GM12878 (cell line): ENCODE measurements around the gene IFITM2. TPM values are rescaled to one million over a fixed set of nuclear protein-coding genes. Genes with fewer than 3 reads are reported as not detected.

Experiments
- ATAC-seq: fragments of 200-7000 bp; cut with Tn5 transposase; 3 replicates; pipeline ENCODE4 v1.9.1; 2020; ENCODE audit warnings: mild to moderate bottlenecking, moderate library complexity
- BruUV-seq: library from RNA; stranded (reverse); fragments of 400-500 nt; replicated peaks from 2 replicates; lab custom pipeline; 2021; lab: Mats Ljungman, UMichigan
- CTCF ChIA-PET: fragments of 300-600 bp; sonication (Branson Sonifier 250); formaldehyde crosslinking; extraction: SDS; loops from one replicate; lab custom pipeline; 2021; ENCODE audit warnings: inconsistent platforms; lab: Yijun Ruan, JAX
- POLR2A ChIA-PET: fragments of 350-600 bp; formaldehyde crosslinking; extraction: SDS; loops from one replicate; lab custom pipeline; 2021; ENCODE audit warnings: inconsistent platforms; lab: Charles Lee
- RAD21 ChIA-PET: fragments of 300-600 bp; sonication (Branson Sonifier 250); formaldehyde crosslinking; loops from one replicate; lab custom pipeline; 2023; ENCODE audit warnings: antibody characterized with exemption; ENCODE audit not compliant: unreplicated experiment; lab: Charles Lee
- SMC1A ChIA-PET: fragments of 300-600 bp; sonication (Branson Sonifier 250); formaldehyde crosslinking; loops from one replicate; lab custom pipeline; 2023; ENCODE audit not compliant: unreplicated experiment, uncharacterized antibody; lab: Charles Lee
- DNase-seq: peaks from one replicate; pipeline ENCODE4 v3.0.0-alpha.2; 2011; ENCODE audit warnings: low read depth, low spot score
- FAIRE-seq: peaks from 3 replicates; lab custom pipeline; 2011; peaks lifted over from hg19 to GRCh38; lab: Jason Lieb, UNC
- H2AFZ ChIP-seq: 2 replicates; pipeline ENCODE4 v1.6.0; 2011; ENCODE audit warnings: low read depth, low read length, control low read depth; ENCODE audit not compliant: control insufficient read depth
- H3K27ac ChIP-seq: 2 replicates; pipeline ENCODE4 v1.5.1; 2011; ENCODE audit warnings: control low read depth; ENCODE audit not compliant: control insufficient read depth, insufficient read depth
- H3K27me3 ChIP-seq, 2 experiments: replicated peaks in 1 of 2; 2 replicates each; pipeline versions ENCODE4 v1.6.0 to v1.6.1; 2011; ENCODE audit warnings: low read length in 1 of 2; ENCODE audit not compliant: control insufficient read depth in 2 of 2, insufficient read depth in 2 of 2
- H3K36me3 ChIP-seq, 2 experiments: 2 replicates each; pipeline ENCODE4 v1.5.1; 2011; ENCODE audit warnings: low read length in 1 of 2; ENCODE audit not compliant: control insufficient read depth in 2 of 2, insufficient read depth in 2 of 2
- H3K4me1 ChIP-seq: 2 replicates; pipeline ENCODE4 v1.6.1; 2011; ENCODE audit warnings: mild to moderate bottlenecking, low read length, moderate library complexity, mixed read lengths; ENCODE audit not compliant: control insufficient read depth, insufficient read depth
- H3K4me2 ChIP-seq: 2 replicates; pipeline ENCODE4 v1.6.0; 2011; ENCODE audit warnings: control low read depth; ENCODE audit not compliant: control insufficient read depth, insufficient read depth
- H3K4me3 ChIP-seq: fragments of 200-600 bp; sonication (generic); 2 replicates; pipeline ENCODE4 v1.5.1; 2016
- H3K79me2 ChIP-seq: 2 replicates; pipeline ENCODE4 v1.6.0; 2011; ENCODE audit warnings: low read length; ENCODE audit not compliant: control insufficient read depth, insufficient read depth
- H3K9ac ChIP-seq: 2 replicates; pipeline ENCODE4 v1.8.0; 2011; ENCODE audit warnings: low read length, control low read depth, mixed read lengths; ENCODE audit not compliant: control insufficient read depth, insufficient read depth
- H3K9me3 ChIP-seq: replicated peaks from 3 replicates; pipeline ENCODE4 v1.5.1; 2011; ENCODE audit warnings: mild to moderate bottlenecking, low read length; ENCODE audit not compliant: control insufficient read depth, insufficient read depth
- H4K20me1 ChIP-seq: 2 replicates; pipeline ENCODE4 v1.6.0; 2011; ENCODE audit not compliant: control insufficient read depth, insufficient read depth
- ASH2L ChIP-seq: fragments of 300-600, 200-600 bp; sonication (generic); IDR thresholded peaks from 2 replicates; pipeline ENCODE4 v1.6.1; 2017; ENCODE audit warnings: low read depth, mild to moderate bottlenecking, borderline replicate concordance
- ATF3 ChIP-seq: IDR thresholded peaks from 2 replicates; pipeline ENCODE4 v1.6.1; 2011; ENCODE audit warnings: low read depth, mild to moderate bottlenecking, low read length, moderate library complexity, borderline replicate concordance; ENCODE audit errors: extremely low read depth
- BRCA1 ChIP-seq: IDR thresholded peaks from 2 replicates; pipeline ENCODE4 v1.6.1; 2011; ENCODE audit warnings: low read depth, low read length, improper control_type of control experiment
- HDAC2 ChIP-seq: fragments of 200-600 bp; sonication (generic); IDR thresholded peaks from 2 replicates; pipeline ENCODE4 v1.6.1; 2017
- HSF1 ChIP-seq: fragments of 150-350 bp; IDR thresholded peaks from 2 replicates; pipeline ENCODE4 v1.6.1; 2014; ENCODE audit warnings: mild to moderate bottlenecking, low read depth, low read length
- IRF5 ChIP-seq: fragments of 450-650 bp; IDR thresholded peaks from 2 replicates; pipeline ENCODE4 v1.6.1; 2017; ENCODE audit warnings: borderline replicate concordance
- MEF2B ChIP-seq: fragments of 450-650 bp; IDR thresholded peaks from 2 replicates; pipeline ENCODE4 v1.6.1; 2018; ENCODE audit warnings: mild to moderate bottlenecking, moderate library complexity; ENCODE audit not compliant: partially characterized antibody, poor library complexity, severe bottlenecking
- NFIC ChIP-seq: IDR thresholded peaks from 2 replicates; pipeline ENCODE4 v1.6.1; 2012; ENCODE audit warnings: low read depth, mild to moderate bottlenecking, inconsistent platforms, low read length, moderate library complexity
- NR2F1 ChIP-seq: fragments of 450-650 bp; conservative IDR thresholded peaks from 2 replicates; pipeline ENCODE4 v1.6.1; 2017; ENCODE audit warnings: mild to moderate bottlenecking
- PAX8 ChIP-seq: fragments of 450-650 bp; IDR thresholded peaks from 2 replicates; pipeline ENCODE4 v1.6.1; 2017; ENCODE audit warnings: mild to moderate bottlenecking, moderate library complexity
- POLR2AphosphoS2 ChIP-seq: IDR thresholded peaks from 2 replicates; pipeline ENCODE4 v1.6.1; 2011; ENCODE audit warnings: low read depth, mild to moderate bottlenecking, low read length, improper control_type of control experiment, moderate library complexity
- SUPT20H ChIP-seq: IDR thresholded peaks from 2 replicates; pipeline ENCODE4 v1.6.1; 2011; ENCODE audit warnings: low read depth, mild to moderate bottlenecking, low read length, moderate library complexity, borderline replicate concordance; ENCODE audit not compliant: control insufficient read depth
- WRNIP1 ChIP-seq: IDR thresholded peaks from 2 replicates; pipeline ENCODE4 v1.6.1; 2011; ENCODE audit warnings: low read depth, low read length, improper control_type of control experiment, borderline replicate concordance
- ZSCAN29 ChIP-seq: fragments of 450-650 bp; IDR thresholded peaks from 2 replicates; pipeline ENCODE4 v1.6.1; 2017; ENCODE audit warnings: mild to moderate bottlenecking, moderate library complexity
- WGBS: methylation state at CpG from one replicate; pipeline ENCODE4 v1.1.6; 2016; ENCODE audit warnings: low lambda C conversion rate; ENCODE audit not compliant: insufficient replicate concordance, insufficient coverage; ENCODE audit errors: missing lambda C conversion rate; 5-methylcytosine and 5-hydroxymethylcytosine counted together
- in situ Hi-C: fragments of 300-500 bp; cut with MboI; formaldehyde crosslinking; loops from 9 replicates; pipeline ENCODE4 v1.14.3; 2018; ENCODE audit warnings: mixed read lengths
- intact Hi-C: fragments of 100-400 bp; cut with micrococcal nuclease; formaldehyde crosslinking; loops from one replicate; pipeline ENCODE4 v1.14.2; 2022; ENCODE audit not compliant: unreplicated experiment
- polyA plus RNA-seq, 11 experiments: library from polyadenylated mRNA; depleted of rRNA in 4 of 11; unstranded in 6 of 11; stranded (reverse) in 5 of 11; fragments of >200 nt; fragmentation: Nextera tagmentation in 4 of 11; fragmentation: Illumina TruSeq in 1 of 11; extraction: Ambion mirVana in 4 of 11; extraction: Trizol in 1 of 11; gene quantifications; 1 replicate in 1 of 11; 2 replicates in 10 of 11; pipeline versions ENCODE4 v1.2.1 to v1.2.3, GENCODE V29; 2011 to 2016; ENCODE audit warnings: inconsistent platforms in 2 of 11, missing spikeins in 2 of 11, low read depth in 1 of 11
- total RNA-seq, 4 experiments: library from RNA; depleted of rRNA in 3 of 4; stranded (reverse); fragments of >200 nt in 3 of 4; fragmentation: Illumina TruSeq in 1 of 4; extraction: Trizol in 1 of 4; gene quantifications; 2 replicates each; pipeline versions ENCODE4 v1.2.1 to v1.2.3, GENCODE V29; 2013 to 2021

Gene IFITM2
- total and polyA plus RNA-seq, 10 of the 15 experiments (the other 5 are each of a cell fraction or from before 2014, with no cell fraction given): 116 to 3,672 (median 724) TPM

GRCh38 chr11:340539-341512 lies 33.2 kb downstream of the IFITM2 start:
- Histone ChIP-seq H3K9ac (no peak overlapping the region), H3K79me2 (no peaks in the 10 kb centered on the region), H3K36me3 (no peaks in the 10 kb centered on the region), H3K4me3 (no peak overlapping the region), H3K27me3 (no peaks in the 10 kb centered on the region), H2AFZ (no peak overlapping the region; the same call in 1 of the 2 replicates), H3K9me3 (no peaks in the 10 kb centered on the region; the same call in 2 of the 3 replicates), H3K4me2 (no peak overlapping the region), H3K27ac (no peak overlapping the region), H4K20me1 (no peaks in the 10 kb centered on the region), H3K4me1 (peaks cover 2% of the 10 kb centered on the region)
- ChIA-PET CTCF (interaction anchor here (0.9 to 3.2 kb wide), 7 partner anchors 7 to 107 kb away, joined by 3 to 17 read pairs (median 4); no protein-coding TSS in a partner anchor), RAD21 (interaction anchor here (1.7 to 2.3 kb wide), 3 partner anchors 11 to 28 kb away, joined by 5 to 12 read pairs (median 10); no protein-coding TSS in a partner anchor), SMC1A (interaction anchor here (0.9 to 3.0 kb wide), 7 partner anchors 7 to 36 kb away, joined by 3 to 25 read pairs (median 7); no protein-coding TSS in a partner anchor), POLR2A (interaction anchor here (0.6 to 2.7 kb wide), 8 partner anchors 7 to 61 kb away, joined by 3 to 35 read pairs (median 6); no protein-coding TSS in a partner anchor)
- WGBS: 13% methylated on average over 5 of the region's 5 CpGs
- in situ Hi-C loops: no loop called here
- no peak for DNase-seq
- FAIRE-seq: no peak
- no TSS peak for BruUV-seq
- intact Hi-C loops: no loop called here
- no peak for ATAC-seq
- no peak for TF ChIP-seq BRCA1
- no peak for TF ChIP-seq SUPT20H
- TF ChIP-seq WRNIP1: no peak
- no peak for TF ChIP-seq ASH2L
- TF ChIP-seq MEF2B: no peak
- no peak for TF ChIP-seq HDAC2
- TF ChIP-seq ATF3: no peak
- TF ChIP-seq NR2F1: no peak
- TF ChIP-seq ZSCAN29: no peak
- TF ChIP-seq HSF1: no peak
- TF ChIP-seq PAX8: no peak
- TF ChIP-seq IRF5: no peak
- TF ChIP-seq POLR2AphosphoS2: no peak
- TF ChIP-seq NFIC: no peak
